WTC11 (cell line): ENCODE measurements around the gene MIA3. TPM values are rescaled to one million over a fixed set of nuclear protein-coding genes. Genes with fewer than 3 reads are reported as not detected.

Source experiments
- ATAC-seq: fragments of 200-7000 bp; cut with Tn5 transposase; 2 replicates; pipeline ENCODE4 v1.10.0; 2021; ENCODE audit warnings: mild to moderate bottlenecking, moderate library complexity
- CTCF ChIA-PET: fragments of 300-600 bp; sonication (Branson Sonifier 250); formaldehyde crosslinking; loops from one replicate; lab custom pipeline; 2021; ENCODE audit warnings: antibody characterized with exemption; lab: Charles Lee
- POLR2A ChIA-PET: fragments of 350-600 bp; sonication (Branson Sonifier 250); formaldehyde crosslinking; loops from one replicate; lab custom pipeline; 2021; ENCODE audit warnings: antibody characterized with exemption; lab: Charles Lee
- DNase-seq: peaks from one replicate; pipeline ENCODE4 v3.0.0; 2021; ENCODE audit warnings: low spot score
- H3K27ac Mint-ChIP-seq: 2 replicates; pipeline ENCODE4 v1.8.0; 2021; ENCODE audit warnings: mixed read lengths
- H3K27me3 Mint-ChIP-seq: 2 replicates; pipeline ENCODE4 v1.8.0; 2021; ENCODE audit warnings: low read depth, mild to moderate bottlenecking, moderate library complexity, mixed read lengths
- H3K36me3 Mint-ChIP-seq: 2 replicates; pipeline ENCODE4 v1.8.0; 2021; ENCODE audit warnings: mixed read lengths
- H3K4me1 Mint-ChIP-seq: 2 replicates; pipeline ENCODE4 v1.8.0; 2022; ENCODE audit warnings: mixed read lengths
- H3K4me3 Mint-ChIP-seq: 2 replicates; pipeline ENCODE4 v1.8.0; 2021; ENCODE audit warnings: mild to moderate bottlenecking, moderate library complexity, mixed read lengths
- H3K9me3 Mint-ChIP-seq: 2 replicates; pipeline ENCODE4 v1.8.0; 2021; ENCODE audit warnings: mixed read lengths
- FOXK1 ChIP-seq: sonication (generic); formaldehyde crosslinking; IDR thresholded peaks from 2 replicates; pipeline ENCODE4 v1.8.0; 2022; ENCODE audit warnings: mild to moderate bottlenecking, moderate library complexity, missing genetic modification reagents
- GABPB1 ChIP-seq: sonication (generic); formaldehyde crosslinking; IDR thresholded peaks from 2 replicates; pipeline ENCODE4 v1.8.1; 2023; ENCODE audit warnings: mild to moderate bottlenecking, missing genetic modification reagents
- GTF2I ChIP-seq: fragments of 250-450 bp; sonication (Bioruptor Pico); conservative IDR thresholded peaks from 2 replicates; pipeline ENCODE4 v1.4.0; 2021; ENCODE audit warnings: mild to moderate bottlenecking
- JUN ChIP-seq: sonication (generic); formaldehyde crosslinking; IDR thresholded peaks from 2 replicates; pipeline ENCODE4 v1.8.0; 2023; ENCODE audit warnings: mild to moderate bottlenecking, missing genetic modification reagents
- NFYB ChIP-seq: sonication (generic); formaldehyde crosslinking; conservative IDR thresholded peaks from 2 replicates; pipeline ENCODE4 v1.8.0; 2022; ENCODE audit warnings: low read depth, missing genetic modification reagents
- NR1H2 ChIP-seq: sonication (generic); formaldehyde crosslinking; IDR thresholded peaks from 2 replicates; pipeline ENCODE4 v1.9.0; 2021; ENCODE audit warnings: mild to moderate bottlenecking, moderate library complexity, missing genetic modification reagents
- OVOL2 ChIP-seq: fragments of 250-450 bp; sonication (Bioruptor Pico); IDR thresholded peaks from 2 replicates; pipeline ENCODE4 v1.9.0; 2021; ENCODE audit warnings: mild to moderate bottlenecking, borderline replicate concordance
- TP53 ChIP-seq: sonication (generic); formaldehyde crosslinking; IDR thresholded peaks from 2 replicates; pipeline ENCODE4 v1.8.1; 2023; ENCODE audit warnings: mild to moderate bottlenecking, missing genetic modification reagents
- ZNF671 ChIP-seq: fragments of 250-450 bp; sonication (Bioruptor Pico); IDR thresholded peaks from 2 replicates; pipeline ENCODE4 v1.8.0; 2021; ENCODE audit warnings: mild to moderate bottlenecking
- total RNA-seq: library from RNA; stranded (reverse); gene quantifications from 3 replicates; pipeline ENCODE4 v1.2.3, GENCODE V29; 2021
- TF ChIP-seq, protein P1 (sequence below): sonication (generic); formaldehyde crosslinking; IDR thresholded peaks from 2 replicates; pipeline ENCODE4 v1.8.1; 2023; ENCODE audit warnings: mild to moderate bottlenecking, missing genetic modification reagents
- TF ChIP-seq, protein P2 (sequence below): sonication (generic); formaldehyde crosslinking; IDR thresholded peaks from 2 replicates; pipeline ENCODE4 v1.8.0; 2022; ENCODE audit warnings: mild to moderate bottlenecking, missing genetic modification reagents
- TF ChIP-seq, protein P3 (sequence below): sonication (generic); formaldehyde crosslinking; IDR thresholded peaks from 2 replicates; pipeline ENCODE4 v1.8.0; 2023; ENCODE audit warnings: missing genetic modification reagents, mild to moderate bottlenecking, borderline replicate concordance
- TF ChIP-seq, protein P4 (sequence below): sonication (generic); formaldehyde crosslinking; conservative IDR thresholded peaks from 2 replicates; pipeline ENCODE4 v1.8.1; 2023; ENCODE audit warnings: mild to moderate bottlenecking, low read depth, missing genetic modification reagents, moderate library complexity
- TF ChIP-seq, protein P5 (sequence below): sonication (generic); formaldehyde crosslinking; IDR thresholded peaks from 2 replicates; pipeline ENCODE4 v1.8.1; 2022; ENCODE audit warnings: mild to moderate bottlenecking, missing genetic modification reagents, moderate library complexity, borderline replicate concordance
- TF ChIP-seq, protein P6 (sequence below): fragments of 250-450 bp; sonication (Bioruptor Pico); IDR thresholded peaks from 2 replicates; pipeline ENCODE4 v1.9.0; 2021; ENCODE audit warnings: moderate library complexity, mild to moderate bottlenecking, inconsistent platforms, borderline replicate concordance

The MIA3 gene
- total RNA-seq, 1 experiment from 2014 or later = 70.0 TPM

DNA sequence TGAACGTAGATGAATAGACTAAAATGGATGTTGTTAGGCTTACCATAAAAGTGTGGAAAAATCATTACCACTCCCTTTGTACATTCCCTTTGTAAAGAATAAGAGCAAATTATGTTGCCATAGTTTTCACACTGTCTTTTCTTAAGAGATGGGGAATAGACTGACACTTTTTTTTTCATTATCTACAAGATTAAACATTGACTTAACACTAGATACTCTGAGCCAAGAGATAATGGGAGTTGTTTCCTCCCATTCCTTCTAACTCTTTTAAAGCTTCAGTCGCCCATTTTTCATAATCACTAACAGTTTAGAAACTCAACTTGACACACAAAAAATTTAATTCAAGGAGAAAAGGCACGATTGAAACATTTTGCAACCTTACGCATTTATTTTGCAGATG lies 84.3 kb downstream of the MIA3 start:
- POLR2A ChIA-PET = no interaction called here
- Mint-ChIP-seq H3K4me3 (no peak overlapping the region), H3K27ac (0 out of 2 replicates have a peak overlapping the region, but pooled peaks have one; percentile 11), H3K27me3 (no peaks in the 10 kb centered on the region), H3K36me3 (peaks cover 54% of the 10 kb centered on the region), H3K9me3 (peaks cover 28% of the 10 kb centered on the region), H3K4me1 (no peaks in the 10 kb centered on the region)
- DNase-seq (no peak), ATAC-seq (no peak)
- TF ChIP-seq, protein P1, sequence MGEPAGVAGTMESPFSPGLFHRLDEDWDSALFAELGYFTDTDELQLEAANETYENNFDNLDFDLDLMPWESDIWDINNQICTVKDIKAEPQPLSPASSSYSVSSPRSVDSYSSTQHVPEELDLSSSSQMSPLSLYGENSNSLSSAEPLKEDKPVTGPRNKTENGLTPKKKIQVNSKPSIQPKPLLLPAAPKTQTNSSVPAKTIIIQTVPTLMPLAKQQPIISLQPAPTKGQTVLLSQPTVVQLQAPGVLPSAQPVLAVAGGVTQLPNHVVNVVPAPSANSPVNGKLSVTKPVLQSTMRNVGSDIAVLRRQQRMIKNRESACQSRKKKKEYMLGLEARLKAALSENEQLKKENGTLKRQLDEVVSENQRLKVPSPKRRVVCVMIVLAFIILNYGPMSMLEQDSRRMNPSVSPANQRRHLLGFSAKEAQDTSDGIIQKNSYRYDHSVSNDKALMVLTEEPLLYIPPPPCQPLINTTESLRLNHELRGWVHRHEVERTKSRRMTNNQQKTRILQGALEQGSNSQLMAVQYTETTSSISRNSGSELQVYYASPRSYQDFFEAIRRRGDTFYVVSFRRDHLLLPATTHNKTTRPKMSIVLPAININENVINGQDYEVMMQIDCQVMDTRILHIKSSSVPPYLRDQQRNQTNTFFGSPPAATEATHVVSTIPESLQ (CRISPR knock-in tag) = no peak
- TF ChIP-seq, protein P2, sequence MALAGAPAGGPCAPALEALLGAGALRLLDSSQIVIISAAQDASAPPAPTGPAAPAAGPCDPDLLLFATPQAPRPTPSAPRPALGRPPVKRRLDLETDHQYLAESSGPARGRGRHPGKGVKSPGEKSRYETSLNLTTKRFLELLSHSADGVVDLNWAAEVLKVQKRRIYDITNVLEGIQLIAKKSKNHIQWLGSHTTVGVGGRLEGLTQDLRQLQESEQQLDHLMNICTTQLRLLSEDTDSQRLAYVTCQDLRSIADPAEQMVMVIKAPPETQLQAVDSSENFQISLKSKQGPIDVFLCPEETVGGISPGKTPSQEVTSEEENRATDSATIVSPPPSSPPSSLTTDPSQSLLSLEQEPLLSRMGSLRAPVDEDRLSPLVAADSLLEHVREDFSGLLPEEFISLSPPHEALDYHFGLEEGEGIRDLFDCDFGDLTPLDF = no peak
- TF ChIP-seq, protein P3, sequence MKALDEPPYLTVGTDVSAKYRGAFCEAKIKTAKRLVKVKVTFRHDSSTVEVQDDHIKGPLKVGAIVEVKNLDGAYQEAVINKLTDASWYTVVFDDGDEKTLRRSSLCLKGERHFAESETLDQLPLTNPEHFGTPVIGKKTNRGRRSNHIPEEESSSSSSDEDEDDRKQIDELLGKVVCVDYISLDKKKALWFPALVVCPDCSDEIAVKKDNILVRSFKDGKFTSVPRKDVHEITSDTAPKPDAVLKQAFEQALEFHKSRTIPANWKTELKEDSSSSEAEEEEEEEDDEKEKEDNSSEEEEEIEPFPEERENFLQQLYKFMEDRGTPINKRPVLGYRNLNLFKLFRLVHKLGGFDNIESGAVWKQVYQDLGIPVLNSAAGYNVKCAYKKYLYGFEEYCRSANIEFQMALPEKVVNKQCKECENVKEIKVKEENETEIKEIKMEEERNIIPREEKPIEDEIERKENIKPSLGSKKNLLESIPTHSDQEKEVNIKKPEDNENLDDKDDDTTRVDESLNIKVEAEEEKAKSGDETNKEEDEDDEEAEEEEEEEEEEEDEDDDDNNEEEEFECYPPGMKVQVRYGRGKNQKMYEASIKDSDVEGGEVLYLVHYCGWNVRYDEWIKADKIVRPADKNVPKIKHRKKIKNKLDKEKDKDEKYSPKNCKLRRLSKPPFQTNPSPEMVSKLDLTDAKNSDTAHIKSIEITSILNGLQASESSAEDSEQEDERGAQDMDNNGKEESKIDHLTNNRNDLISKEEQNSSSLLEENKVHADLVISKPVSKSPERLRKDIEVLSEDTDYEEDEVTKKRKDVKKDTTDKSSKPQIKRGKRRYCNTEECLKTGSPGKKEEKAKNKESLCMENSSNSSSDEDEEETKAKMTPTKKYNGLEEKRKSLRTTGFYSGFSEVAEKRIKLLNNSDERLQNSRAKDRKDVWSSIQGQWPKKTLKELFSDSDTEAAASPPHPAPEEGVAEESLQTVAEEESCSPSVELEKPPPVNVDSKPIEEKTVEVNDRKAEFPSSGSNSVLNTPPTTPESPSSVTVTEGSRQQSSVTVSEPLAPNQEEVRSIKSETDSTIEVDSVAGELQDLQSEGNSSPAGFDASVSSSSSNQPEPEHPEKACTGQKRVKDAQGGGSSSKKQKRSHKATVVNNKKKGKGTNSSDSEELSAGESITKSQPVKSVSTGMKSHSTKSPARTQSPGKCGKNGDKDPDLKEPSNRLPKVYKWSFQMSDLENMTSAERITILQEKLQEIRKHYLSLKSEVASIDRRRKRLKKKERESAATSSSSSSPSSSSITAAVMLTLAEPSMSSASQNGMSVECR (CRISPR knock-in tag) = no peak
- no peak for TF ChIP-seq NR1H2 (CRISPR knock-in tag)
- no peak for TF ChIP-seq TP53 (CRISPR knock-in tag)
- TF ChIP-seq, protein P4, sequence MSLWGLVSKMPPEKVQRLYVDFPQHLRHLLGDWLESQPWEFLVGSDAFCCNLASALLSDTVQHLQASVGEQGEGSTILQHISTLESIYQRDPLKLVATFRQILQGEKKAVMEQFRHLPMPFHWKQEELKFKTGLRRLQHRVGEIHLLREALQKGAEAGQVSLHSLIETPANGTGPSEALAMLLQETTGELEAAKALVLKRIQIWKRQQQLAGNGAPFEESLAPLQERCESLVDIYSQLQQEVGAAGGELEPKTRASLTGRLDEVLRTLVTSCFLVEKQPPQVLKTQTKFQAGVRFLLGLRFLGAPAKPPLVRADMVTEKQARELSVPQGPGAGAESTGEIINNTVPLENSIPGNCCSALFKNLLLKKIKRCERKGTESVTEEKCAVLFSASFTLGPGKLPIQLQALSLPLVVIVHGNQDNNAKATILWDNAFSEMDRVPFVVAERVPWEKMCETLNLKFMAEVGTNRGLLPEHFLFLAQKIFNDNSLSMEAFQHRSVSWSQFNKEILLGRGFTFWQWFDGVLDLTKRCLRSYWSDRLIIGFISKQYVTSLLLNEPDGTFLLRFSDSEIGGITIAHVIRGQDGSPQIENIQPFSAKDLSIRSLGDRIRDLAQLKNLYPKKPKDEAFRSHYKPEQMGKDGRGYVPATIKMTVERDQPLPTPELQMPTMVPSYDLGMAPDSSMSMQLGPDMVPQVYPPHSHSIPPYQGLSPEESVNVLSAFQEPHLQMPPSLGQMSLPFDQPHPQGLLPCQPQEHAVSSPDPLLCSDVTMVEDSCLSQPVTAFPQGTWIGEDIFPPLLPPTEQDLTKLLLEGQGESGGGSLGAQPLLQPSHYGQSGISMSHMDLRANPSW = no peak
- no peak for TF ChIP-seq FOXK1 (CRISPR knock-in tag)
- TF ChIP-seq, protein P5, sequence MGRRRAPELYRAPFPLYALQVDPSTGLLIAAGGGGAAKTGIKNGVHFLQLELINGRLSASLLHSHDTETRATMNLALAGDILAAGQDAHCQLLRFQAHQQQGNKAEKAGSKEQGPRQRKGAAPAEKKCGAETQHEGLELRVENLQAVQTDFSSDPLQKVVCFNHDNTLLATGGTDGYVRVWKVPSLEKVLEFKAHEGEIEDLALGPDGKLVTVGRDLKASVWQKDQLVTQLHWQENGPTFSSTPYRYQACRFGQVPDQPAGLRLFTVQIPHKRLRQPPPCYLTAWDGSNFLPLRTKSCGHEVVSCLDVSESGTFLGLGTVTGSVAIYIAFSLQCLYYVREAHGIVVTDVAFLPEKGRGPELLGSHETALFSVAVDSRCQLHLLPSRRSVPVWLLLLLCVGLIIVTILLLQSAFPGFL (CRISPR knock-in tag) = no peak
- no peak for TF ChIP-seq ZNF671 (CRISPR knock-in tag)
- TF ChIP-seq GTF2I = no peak
- no peak for TF ChIP-seq GABPB1 (CRISPR knock-in tag)
- no peak for TF ChIP-seq NFYB (CRISPR knock-in tag)
- TF ChIP-seq, protein P6, sequence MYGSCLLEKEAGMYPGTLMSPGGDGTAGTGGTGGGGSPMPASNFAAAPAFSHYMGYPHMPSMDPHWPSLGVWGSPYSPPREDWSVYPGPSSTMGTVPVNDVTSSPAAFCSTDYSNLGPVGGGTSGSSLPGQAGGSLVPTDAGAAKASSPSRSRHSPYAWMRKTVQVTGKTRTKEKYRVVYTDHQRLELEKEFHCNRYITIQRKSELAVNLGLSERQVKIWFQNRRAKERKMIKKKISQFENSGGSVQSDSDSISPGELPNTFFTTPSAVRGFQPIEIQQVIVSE (CRISPR knock-in tag) = no peak
- no peak for TF ChIP-seq OVOL2 (CRISPR knock-in tag)
- no peak for TF ChIP-seq JUN (CRISPR knock-in tag)
- CTCF ChIA-PET = no interaction called here
